DND-41 (cell line): ENCODE measurements around the gene GTF3C2.

ENCODE experiments used
- EZH2 ChIP-seq: IDR thresholded peaks from 3 replicates; pipeline ENCODE4 v1.6.1; 2012; ENCODE audit warnings: borderline replicate concordance, low read depth, mild to moderate bottlenecking, moderate library complexity, low read length, inconsistent platforms; ENCODE audit not compliant: severe bottlenecking
- TF ChIP-seq, protein P1 (sequence below): IDR thresholded peaks from 2 replicates; pipeline ENCODE4 v1.5.1; 2012; ENCODE audit warnings: borderline replicate concordance, low read length, moderate library complexity, mild to moderate bottlenecking; ENCODE audit not compliant: poor library complexity, severe bottlenecking; ENCODE audit errors: extremely low read depth

DNA sequence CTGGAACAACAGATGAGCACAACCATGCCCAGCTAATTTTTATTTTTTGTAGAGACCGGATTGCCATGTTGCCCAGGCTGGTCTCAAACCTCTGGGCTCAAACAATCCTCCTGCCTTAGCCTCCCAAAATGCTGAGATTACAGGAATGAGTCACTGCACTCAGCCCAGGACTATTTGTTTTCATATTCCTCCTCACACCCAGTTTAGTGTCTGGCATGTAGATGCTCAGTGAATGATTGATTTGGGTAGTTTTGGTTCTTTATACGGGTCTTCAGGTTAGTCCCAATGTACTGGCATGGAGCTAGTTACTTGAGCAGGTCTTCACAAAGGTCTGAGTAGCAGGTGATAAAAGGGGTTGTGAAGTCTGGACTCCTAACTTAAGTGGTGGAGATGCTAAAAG is 7.4 kb upstream of the GTF3C2 start:
- TF ChIP-seq, protein P1, sequence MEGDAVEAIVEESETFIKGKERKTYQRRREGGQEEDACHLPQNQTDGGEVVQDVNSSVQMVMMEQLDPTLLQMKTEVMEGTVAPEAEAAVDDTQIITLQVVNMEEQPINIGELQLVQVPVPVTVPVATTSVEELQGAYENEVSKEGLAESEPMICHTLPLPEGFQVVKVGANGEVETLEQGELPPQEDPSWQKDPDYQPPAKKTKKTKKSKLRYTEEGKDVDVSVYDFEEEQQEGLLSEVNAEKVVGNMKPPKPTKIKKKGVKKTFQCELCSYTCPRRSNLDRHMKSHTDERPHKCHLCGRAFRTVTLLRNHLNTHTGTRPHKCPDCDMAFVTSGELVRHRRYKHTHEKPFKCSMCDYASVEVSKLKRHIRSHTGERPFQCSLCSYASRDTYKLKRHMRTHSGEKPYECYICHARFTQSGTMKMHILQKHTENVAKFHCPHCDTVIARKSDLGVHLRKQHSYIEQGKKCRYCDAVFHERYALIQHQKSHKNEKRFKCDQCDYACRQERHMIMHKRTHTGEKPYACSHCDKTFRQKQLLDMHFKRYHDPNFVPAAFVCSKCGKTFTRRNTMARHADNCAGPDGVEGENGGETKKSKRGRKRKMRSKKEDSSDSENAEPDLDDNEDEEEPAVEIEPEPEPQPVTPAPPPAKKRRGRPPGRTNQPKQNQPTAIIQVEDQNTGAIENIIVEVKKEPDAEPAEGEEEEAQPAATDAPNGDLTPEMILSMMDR = no peak
- no peak for TF ChIP-seq EZH2
